Upper lobe of right lung (tissue), 1 donor: Measurements from ENCODE around the gene BRME1. TPM values are rescaled to one million over a fixed set of nuclear protein-coding genes. Genes with fewer than 3 reads are reported as not detected.

Source experiments
- ATAC-seq: fragments of 200-7000 bp; cut with Tn5 transposase; one replicate; pipeline ENCODE4 v1.9.1; 2020; ENCODE audit warnings: mild to moderate bottlenecking, moderate library complexity
- DNase-seq: peaks from one replicate; pipeline ENCODE4 v3.0.0-alpha.2; 2020
- H3K27ac ChIP-seq: fragments of 200-600 bp; one replicate; pipeline ENCODE4 v1.8.0; 2022
- H3K27me3 ChIP-seq: fragments of 200-600 bp; one replicate; pipeline ENCODE4 v1.8.0; 2022; ENCODE audit warnings: mild to moderate bottlenecking
- H3K36me3 ChIP-seq: fragments of 200-600 bp; one replicate; pipeline ENCODE4 v1.8.0; 2022
- H3K4me1 ChIP-seq: fragments of 200-600 bp; one replicate; pipeline ENCODE4 v1.8.0; 2022
- H3K4me3 ChIP-seq: fragments of 200-600 bp; one replicate; pipeline ENCODE4 v1.8.0; 2022; ENCODE audit warnings: mild to moderate bottlenecking
- H3K9me3 ChIP-seq: fragments of 200-600 bp; one replicate; pipeline ENCODE4 v1.8.0; 2022
- intact Hi-C: fragments of 100-400 bp; cut with DNase I; formaldehyde crosslinking; loops from one replicate; pipeline ENCODE4 v1.11.0; 2022
- microRNA-seq: library from miRNA; unstranded; fragments of <30 nt; microRNA quantifications from one replicate; pipeline ENCODE4 v1.2.0, GENCODE V29; 2020; ENCODE audit warnings: borderline microRNAs expressed
- total RNA-seq: library from RNA; stranded (reverse); fragmentation: NEBNext Ultra II Directional; extraction: Animal tissue kit (Norgen Biotek cat#: 25700); gene quantifications from one replicate; pipeline ENCODE4 v1.2.1, GENCODE V29; 2021
- TF ChIP-seq, protein P1 (sequence below): fragments of 200-600 bp; IDR thresholded peaks from one replicate; pipeline ENCODE4 v1.8.0; 2022; ENCODE audit warnings: antibody characterized with exemption
- donor health status: DM: no; HTN: yes; CAD: no; lungs with severe emphysema.

The BRME1 gene
- total RNA-seq, 1 donor from 2014 or later: 2.0 TPM

DNA sequence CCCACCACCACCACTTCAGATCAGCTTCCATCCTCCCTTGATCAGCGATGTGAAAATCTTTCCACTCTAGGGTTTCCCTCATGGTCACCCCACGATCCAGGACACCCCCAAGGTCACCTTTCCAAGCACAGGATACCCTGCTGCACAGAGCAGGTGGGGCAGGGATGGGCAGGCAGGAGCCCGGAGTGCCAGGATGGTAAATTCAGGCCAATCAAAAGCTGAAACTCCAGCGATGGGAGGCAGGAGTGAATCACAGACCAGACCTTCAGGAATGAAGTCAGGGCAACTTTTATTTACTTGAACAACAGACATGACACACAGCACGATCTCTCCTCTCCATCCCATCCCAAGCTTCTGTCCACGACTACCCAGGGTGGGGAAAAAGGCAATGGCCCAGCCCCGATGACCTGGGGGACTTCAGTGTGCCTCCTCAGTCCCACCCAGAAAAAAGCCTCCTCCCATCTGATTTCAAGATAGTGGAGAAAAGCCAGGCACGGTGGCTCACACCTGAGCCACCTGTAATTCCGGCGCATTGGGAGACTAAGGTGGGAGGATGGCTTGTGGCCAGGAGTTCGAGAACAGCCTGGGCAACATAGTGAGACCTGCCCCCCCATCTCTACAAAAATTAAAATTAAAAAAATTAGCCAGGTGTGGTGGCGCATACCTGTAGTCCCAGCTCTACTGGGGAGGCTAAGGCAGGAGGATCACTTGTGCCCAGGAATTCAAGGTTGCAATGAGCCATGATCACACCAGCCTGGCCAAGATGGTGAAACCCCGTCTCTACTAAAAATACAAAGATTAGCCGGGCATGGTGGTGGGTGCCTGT is 71.5 kb downstream of the BRME1 start:
- peak overlapping the region; percentile 14 for H3K4me3 ChIP-seq
- H3K27ac ChIP-seq: peak overlapping the region; percentile 80
- H3K4me1 ChIP-seq: peaks cover 56% of the 10 kb centered on the region
- TF ChIP-seq, protein P1, sequence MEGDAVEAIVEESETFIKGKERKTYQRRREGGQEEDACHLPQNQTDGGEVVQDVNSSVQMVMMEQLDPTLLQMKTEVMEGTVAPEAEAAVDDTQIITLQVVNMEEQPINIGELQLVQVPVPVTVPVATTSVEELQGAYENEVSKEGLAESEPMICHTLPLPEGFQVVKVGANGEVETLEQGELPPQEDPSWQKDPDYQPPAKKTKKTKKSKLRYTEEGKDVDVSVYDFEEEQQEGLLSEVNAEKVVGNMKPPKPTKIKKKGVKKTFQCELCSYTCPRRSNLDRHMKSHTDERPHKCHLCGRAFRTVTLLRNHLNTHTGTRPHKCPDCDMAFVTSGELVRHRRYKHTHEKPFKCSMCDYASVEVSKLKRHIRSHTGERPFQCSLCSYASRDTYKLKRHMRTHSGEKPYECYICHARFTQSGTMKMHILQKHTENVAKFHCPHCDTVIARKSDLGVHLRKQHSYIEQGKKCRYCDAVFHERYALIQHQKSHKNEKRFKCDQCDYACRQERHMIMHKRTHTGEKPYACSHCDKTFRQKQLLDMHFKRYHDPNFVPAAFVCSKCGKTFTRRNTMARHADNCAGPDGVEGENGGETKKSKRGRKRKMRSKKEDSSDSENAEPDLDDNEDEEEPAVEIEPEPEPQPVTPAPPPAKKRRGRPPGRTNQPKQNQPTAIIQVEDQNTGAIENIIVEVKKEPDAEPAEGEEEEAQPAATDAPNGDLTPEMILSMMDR: no peak
- no peaks in the 10 kb centered on the region for H3K9me3 ChIP-seq
- no peaks in the 10 kb centered on the region for H3K27me3 ChIP-seq
- intact Hi-C loops: loop anchor here (5.0 kb wide), 1 partner anchor 37 kb away; the partner anchor contains the start of gene ZSWIM4
- no peak for DNase-seq
- no peak for ATAC-seq
- peaks cover 48% of the 10 kb centered on the region for H3K36me3 ChIP-seq

DNA sequence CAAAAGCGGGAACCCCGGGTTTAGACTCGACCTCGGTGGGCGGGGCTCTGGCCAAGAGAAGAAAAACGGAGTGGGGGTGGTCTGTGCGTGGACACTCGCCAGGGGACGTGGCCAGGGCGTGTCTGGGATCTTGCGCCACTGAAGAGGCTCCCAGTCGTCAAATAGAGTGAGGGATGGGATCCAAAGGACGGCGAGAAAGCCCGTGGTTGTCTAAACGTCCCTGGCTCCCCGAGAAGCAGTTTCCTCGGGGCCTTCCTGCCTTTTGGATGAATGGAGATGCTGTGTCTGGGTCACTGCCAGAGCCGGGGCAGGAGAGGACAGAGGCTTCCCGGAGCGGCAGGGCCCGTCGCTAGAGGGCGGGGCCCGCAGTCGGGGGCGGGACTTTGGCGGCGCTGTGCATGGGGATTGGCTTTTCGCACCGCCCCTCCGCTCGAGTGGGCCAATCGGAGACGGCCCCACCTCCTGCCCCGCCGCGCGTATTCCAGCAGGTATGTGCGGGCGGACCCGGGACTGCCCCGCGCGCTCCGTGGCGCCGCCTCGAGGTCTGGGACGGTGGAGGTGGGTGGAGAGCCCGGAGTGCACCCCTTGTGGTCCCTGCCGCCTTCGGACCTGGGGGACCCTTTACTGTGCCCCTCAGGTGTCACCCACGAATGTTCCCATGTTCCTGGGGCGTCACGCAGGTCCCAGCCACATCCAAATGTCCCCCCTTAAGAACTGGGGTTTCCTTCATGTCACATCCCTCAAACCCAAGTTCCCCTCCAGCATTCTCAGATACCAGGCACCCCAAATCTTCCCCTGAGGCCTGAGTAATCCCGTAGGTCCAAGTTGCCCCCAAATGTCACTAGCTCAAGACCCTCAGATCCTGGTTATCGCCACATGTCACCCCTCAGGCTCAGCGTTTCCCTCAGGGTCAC is 72.3 kb downstream of the BRME1 start:
- intact Hi-C loops: loop anchor here (5.0 kb wide), 1 partner anchor 36 kb away; the partner anchor contains the start of gene ZSWIM4
- peak; percentile 93 for ATAC-seq

More for the DNA sequence above, 72.3 kb downstream of the BRME1 start:
- H3K27ac ChIP-seq: peak overlapping the region; percentile 80
- peak; percentile 97 for DNase-seq
- TF ChIP-seq, protein P1: peak; percentile 47
- no peaks in the 10 kb centered on the region for H3K27me3 ChIP-seq
- no peaks in the 10 kb centered on the region for H3K9me3 ChIP-seq
- H3K4me1 ChIP-seq: peaks cover 52% of the 10 kb centered on the region
- H3K4me3 ChIP-seq: peak overlapping the region; percentile 14
- peaks cover 48% of the 10 kb centered on the region for H3K36me3 ChIP-seq

Small RNA genes within 50 kb of the gene (microRNA-seq; reads per million reads assigned to microRNA genes)
- gene MIR181C: 374 reads per million, percentile 78 among the genes with 10 or more reads in this experiment
- 162 reads per million, percentile 70 among the genes with 10 or more reads in this experiment for gene MIR181D

Other genes with a start within 250 kb of the BRME1 start
- gene MRI1, start 141.6 kb downstream of the BRME1 start, total RNA-seq: 32.6 TPM
- 77.8 TPM for gene C19orf53, start 131.7 kb downstream of the BRME1 start, total RNA-seq
- gene ZSWIM4, start 110.7 kb downstream of the BRME1 start, total RNA-seq: 10.6 TPM
- not detected for gene NANOS3, start 29.0 kb downstream of the BRME1 start, total RNA-seq
- 28.9 TPM for gene CC2D1A, start 84 bp upstream of the BRME1 start, total RNA-seq
- gene PODNL1, start 32.3 kb upstream of the BRME1 start, total RNA-seq: 2.8 TPM
- gene DCAF15, start 46.4 kb upstream of the BRME1 start, total RNA-seq: 35.1 TPM
- gene RFX1, start 100.2 kb upstream of the BRME1 start, total RNA-seq: 17.8 TPM
- not detected for gene RLN3, start 122.0 kb upstream of the BRME1 start, total RNA-seq
- 16.2 TPM for gene IL27RA, start 125.6 kb upstream of the BRME1 start, total RNA-seq
- 10.0 TPM for gene PALM3, start 156.0 kb upstream of the BRME1 start, total RNA-seq
- gene MISP3, start 166.7 kb upstream of the BRME1 start, total RNA-seq: 6.7 TPM
- not detected for gene C19orf67, start 179.7 kb upstream of the BRME1 start, total RNA-seq
- gene SAMD1, start 184.6 kb upstream of the BRME1 start, total RNA-seq: 45.9 TPM
- 85.7 TPM for gene PRKACA, start 211.6 kb upstream of the BRME1 start, total RNA-seq
- 1.9 TPM for gene ASF1B, start 230.5 kb upstream of the BRME1 start, total RNA-seq